Ovary (tissue), 9 donors: ENCODE data around the gene LMF1. TPM values are rescaled to one million over a fixed set of nuclear protein-coding genes. Genes with fewer than 3 reads are reported as not detected.

Experiments used
- DNase-seq, 5 donors: peaks; one replicate each; pipeline ENCODE4 v3.0.0-alpha.2; 2019 to 2020
- H3K27ac ChIP-seq, 2 donors: fragments of 200-600 bp; one replicate each; pipeline versions ENCODE4 v1.5.1 to v1.8.0; 2019 to 2022
- H3K27me3 ChIP-seq: fragments of 200-600 bp; one replicate; pipeline ENCODE4 v1.8.0; 2022
- H3K36me3 ChIP-seq: fragments of 200-600 bp; sonication (generic); one replicate; pipeline ENCODE4 v1.5.1; 2019
- H3K4me1 ChIP-seq: one replicate; pipeline ENCODE4 v1.8.1; 2013; ENCODE audit warnings: mild to moderate bottlenecking, moderate library complexity; ENCODE audit not compliant: insufficient read depth
- H3K4me3 ChIP-seq: fragments of 200-600 bp; sonication (generic); one replicate; pipeline ENCODE4 v1.5.1; 2017
- H3K9me3 ChIP-seq, 2 donors: fragments of 200-600 bp in 1 of 2; sonication (generic) in 1 of 2; one replicate each; pipeline versions ENCODE4 v1.5.1 to v1.8.1; 2013 to 2019; ENCODE audit warnings: mild to moderate bottlenecking in 1 of 2, moderate library complexity in 1 of 2
- CTCF ChIP-seq, 3 donors: fragments of 450-650 bp in 2 of 3; fragments of 200-600 bp in 1 of 3; IDR thresholded peaks; one replicate each; pipeline versions ENCODE4 v1.5.1 to v1.8.0; 2016 to 2022; ENCODE audit warnings: antibody characterized with exemption in 3 of 3, mild to moderate bottlenecking in 1 of 3
- EP300 ChIP-seq: sonication (generic); formaldehyde crosslinking; IDR thresholded peaks from one replicate; pipeline ENCODE4 v1.6.1; 2017; ENCODE audit warnings: antibody characterized with exemption
- POLR2A ChIP-seq: fragments of 450-650 bp; IDR thresholded peaks from one replicate; pipeline ENCODE4 v1.6.1; 2017; ENCODE audit warnings: antibody characterized with exemption, mild to moderate bottlenecking, moderate library complexity
- WGBS, 3 donors: extraction: QIAGEN DNeasy Blood & Tissue Kit in 1 of 3; methylation state at CpG; one replicate each; pipeline versions ENCODE4 v1.1.5 to v1.1.7; 2013 to 2017; 5-methylcytosine and 5-hydroxymethylcytosine counted together
- intact Hi-C, 4 donors: fragments of 100-400 bp; cut with DNase I; formaldehyde crosslinking; loops; one replicate each; pipeline versions ENCODE4 v1.11.0 to v1.15.1; 2022 to 2023
- polyA plus RNA-seq, 2 donors: library from polyadenylated mRNA; stranded (reverse); fragments of 200-250 nt in 1 of 2; fragments of 350-450 nt in 1 of 2; fragmentation: Illumina TruSeq in 1 of 2; extraction: RNeasy Lipid Tissue Mini Kit (QIAGEN cat#74804) in 1 of 2; gene quantifications; one replicate each; pipeline ENCODE4 v1.2.3, GENCODE V29; 2013 to 2014
- total RNA-seq, 7 donors: library from RNA; depleted of rRNA in 2 of 7; stranded (reverse); fragments of >200 nt in 2 of 7; fragmentation: NEBNext Ultra II Directional in 3 of 7; extraction: Animal tissue kit (Norgen Biotek cat#: 25700) in 3 of 7; gene quantifications; one replicate each; pipeline versions ENCODE4 v1.1.0 to v1.2.4, GENCODE V29; 2016 to 2023
- donor health status: DM: no; HTN: no; CAD: no; lungs with moderate emphysema.
- donor health status: DM: no; HTN: no; CAD: no.
- donor health status: Bipolar disorder and iron deficiency.
- donor health status: DM: yes; HTN: yes; CAD: no.
- donor health status: DM: no; HTN: no; CAD: no.
- donor health status: DM: yes; HTN: yes; CAD: no.

Gene LMF1
- total and polyA plus RNA-seq, 9 donors: 7.8 to 31.9 (median 23.6) TPM

GRCh38 chr16:913817-914439 is 56.9 kb downstream of the LMF1 start:
- Histone ChIP-seq H3K4me1 (no peaks in the 10 kb centered on the region), H3K27ac (no peak overlapping the region), H3K4me3 (no peak overlapping the region), H3K36me3 (no peaks in the 10 kb centered on the region), H3K9me3 (no peaks in the 10 kb centered on the region), H3K27me3 (no peaks in the 10 kb centered on the region)
- intact Hi-C loops: no loop called here
- TF ChIP-seq CTCF (IDR thresholded peaks at IDR 0.05) (no peak), POLR2A (no peak), EP300 (no peak)
- DNase-seq: no peak
- WGBS, 3 donors: 91 to 95% (median 93%) methylated on average over 26 of the region's 26 CpGs

- intact Hi-C loops: no loop called here
- DNase-seq: no peak
- no peak overlapping the region for H3K4me3 ChIP-seq
- TF ChIP-seq CTCF (IDR thresholded peaks at IDR 0.05) (no peak), POLR2A (no peak), EP300 (no peak)
- no peak overlapping the region for H3K27ac ChIP-seq
- WGBS, 3 donors: 87 to 90% (median 88%) methylated on average over 56 of the region's 56 CpGs
- H3K27me3 ChIP-seq: no peaks in the 10 kb centered on the region
- no peaks in the 10 kb centered on the region for H3K9me3 ChIP-seq
- no peaks in the 10 kb centered on the region for H3K4me1 ChIP-seq
- no peaks in the 10 kb centered on the region for H3K36me3 ChIP-seq
Measured at GRCh38 chr16:912684-913613, 57.8 kb downstream of the LMF1 start.

- Histone ChIP-seq H3K36me3 (no peaks in the 10 kb centered on the region), H3K4me3 (no peak overlapping the region), H3K4me1 (no peaks in the 10 kb centered on the region), H3K27me3 (no peaks in the 10 kb centered on the region), H3K9me3 (peaks cover 0 to 6% of the 10 kb centered on the region in 2 donors), H3K27ac (no peak overlapping the region)
- DNase-seq: no peak
- intact Hi-C loops: no loop called here
- WGBS, 3 donors: 91 to 94% (median 93%) methylated on average over 19 of the region's 19 CpGs
- TF ChIP-seq CTCF (IDR thresholded peaks at IDR 0.05): no peak
- no peak for TF ChIP-seq POLR2A
- TF ChIP-seq EP300: no peak
Measured at GRCh38 chr16:912322-912683, 58.5 kb downstream of the LMF1 start.

- intact Hi-C loops: no loop called here
- Histone ChIP-seq H3K36me3 (no peaks in the 10 kb centered on the region), H3K4me3 (no peak overlapping the region), H3K9me3 (peaks cover 0 to 6% of the 10 kb centered on the region in 2 donors), H3K4me1 (no peaks in the 10 kb centered on the region), H3K27me3 (no peaks in the 10 kb centered on the region), H3K27ac (no peak overlapping the region)
- 95 to 96% (median 95%) methylated on average over 24 of the region's 24 CpGs for WGBS, 3 donors
- no peak for DNase-seq
- TF ChIP-seq CTCF (IDR thresholded peaks at IDR 0.05) (no peak), EP300 (no peak), POLR2A (no peak)
Measured at GRCh38 chr16:911604-912321, 59.0 kb downstream of the LMF1 start.
